ENCODE measurements around the gene RNF13.

Gene RNF13

GRCh38 chr3:149812606-149813366, at the start of gene RNF13:
Gene RNF13 (plus strand): TSS chr3:149813215. CDS start chr3:149846027, 32,812 bp downstream.
- peak; percentile 85 for DNase-seq (ENCODE audit: low read depth)

GRCh38 chr3:149763565-149764195, 49.3 kb upstream of the RNF13 start:
- DNase-seq (ENCODE audit: low read depth) = no peak

GRCh38 chr3:149764302-149764701, 48.7 kb upstream of the RNF13 start:
- no peak for DNase-seq (ENCODE audit: low read depth)

GRCh38 chr3:149765762-149766334, 47.2 kb upstream of the RNF13 start:
- DNase-seq (ENCODE audit: low read depth) = no peak

GRCh38 chr3:149767720-149768119, 45.3 kb upstream of the RNF13 start:
- no peak for DNase-seq (ENCODE audit: low read depth)

GRCh38 chr3:149768704-149769103, 44.3 kb upstream of the RNF13 start:
- no peak for DNase-seq (ENCODE audit: low read depth)

- no peak for DNase-seq (ENCODE audit: low read depth)
Observed at GRCh38 chr3:149770246-149770645, 42.8 kb upstream of the RNF13 start.

GRCh38 chr3:149771652-149772271, 41.3 kb upstream of the RNF13 start:
- DNase-seq (ENCODE audit: low read depth) = no peak

GRCh38 chr3:149772861-149773260, 40.2 kb upstream of the RNF13 start:
- DNase-seq (ENCODE audit: low read depth) = no peak

GRCh38 chr3:149776170-149776569, 36.8 kb upstream of the RNF13 start:
- DNase-seq (ENCODE audit: low read depth) = no peak

- DNase-seq (ENCODE audit: low read depth) = no peak
Observed at GRCh38 chr3:149777414-149778214, 35.4 kb upstream of the RNF13 start.

GRCh38 chr3:149781211-149781610, 31.8 kb upstream of the RNF13 start:
- DNase-seq (ENCODE audit: low read depth) = no peak

- no peak for DNase-seq (ENCODE audit: low read depth)
Observed at GRCh38 chr3:149781741-149782140, 31.3 kb upstream of the RNF13 start.

- DNase-seq (ENCODE audit: low read depth) = no peak
Observed at GRCh38 chr3:149783576-149783975, 29.4 kb upstream of the RNF13 start.

GRCh38 chr3:149784064-149784704, 28.8 kb upstream of the RNF13 start:
- DNase-seq (ENCODE audit: low read depth) = no peak

GRCh38 chr3:149790268-149790667, 22.7 kb upstream of the RNF13 start:
- no peak for DNase-seq (ENCODE audit: low read depth)

- no peak for DNase-seq (ENCODE audit: low read depth)
Observed at GRCh38 chr3:149790698-149791097, 22.3 kb upstream of the RNF13 start.

- DNase-seq (ENCODE audit: low read depth) = no peak
Observed at GRCh38 chr3:149792452-149793270, 20.4 kb upstream of the RNF13 start, which contains the start of gene ANKUB1. Gene ANKUB1 (minus strand): TSS chr3:149792554. CDS start chr3:149792366, 188 bp downstream.

- DNase-seq (ENCODE audit: low read depth) = no peak
Observed at GRCh38 chr3:149796026-149796425, 17.0 kb upstream of the RNF13 start.

- no peak for DNase-seq (ENCODE audit: low read depth)
Observed at GRCh38 chr3:149800693-149801092, 12.3 kb upstream of the RNF13 start.

GRCh38 chr3:149801195-149801594, 11.8 kb upstream of the RNF13 start:
- DNase-seq (ENCODE audit: low read depth) = no peak

Data from activated T-helper 1 cell treated with Interleukin-2 at 50 U/mL for 16 hours (primary cell).